Measurements from ENCODE around the gene GSTA4. TPM values are rescaled to one million over a fixed set of nuclear protein-coding genes. Genes with fewer than 3 reads are reported as not detected.

The GSTA4 gene, protein sequence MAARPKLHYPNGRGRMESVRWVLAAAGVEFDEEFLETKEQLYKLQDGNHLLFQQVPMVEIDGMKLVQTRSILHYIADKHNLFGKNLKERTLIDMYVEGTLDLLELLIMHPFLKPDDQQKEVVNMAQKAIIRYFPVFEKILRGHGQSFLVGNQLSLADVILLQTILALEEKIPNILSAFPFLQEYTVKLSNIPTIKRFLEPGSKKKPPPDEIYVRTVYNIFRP
- total RNA-seq, result 26.5 and 51.0 TPM in 2 replicates

DNA sequence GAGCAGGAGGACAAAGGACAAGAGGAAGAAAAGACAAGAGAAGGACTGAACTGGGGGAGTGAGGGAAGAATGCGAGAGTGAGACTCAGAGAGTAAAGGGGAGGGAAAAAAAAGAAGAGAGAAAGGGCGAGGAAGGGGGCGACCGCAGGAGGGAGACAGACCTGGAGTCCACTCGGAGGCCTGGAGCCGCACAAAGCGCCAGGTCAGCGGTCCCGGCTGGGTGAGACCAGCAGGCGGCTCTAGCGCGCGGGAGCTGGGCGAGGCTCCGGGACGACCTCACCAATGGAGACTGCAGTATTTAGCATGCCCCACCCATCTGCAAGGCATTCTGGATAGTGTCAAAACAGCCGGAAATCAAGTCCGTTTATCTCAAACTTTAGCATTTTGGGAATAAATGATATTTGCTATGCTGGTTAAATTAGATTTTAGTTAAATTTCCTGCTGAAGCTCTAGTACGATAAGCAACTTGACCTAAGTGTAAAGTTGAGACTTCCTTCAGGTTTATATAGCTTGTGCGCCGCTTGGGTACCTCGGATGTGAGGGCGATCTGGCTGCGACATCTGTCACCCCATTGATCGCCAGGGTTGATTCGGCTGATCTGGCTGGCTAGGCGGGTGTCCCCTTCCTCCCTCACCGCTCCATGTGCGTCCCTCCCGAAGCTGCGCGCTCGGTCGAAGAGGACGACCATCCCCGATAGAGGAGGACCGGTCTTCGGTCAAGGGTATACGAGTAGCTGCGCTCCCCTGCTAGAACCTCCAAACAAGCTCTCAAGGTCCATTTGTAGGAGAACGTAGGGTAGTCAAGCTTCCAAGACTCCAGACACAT, at the start of gene GSTA4:
TSS of gene GSTA4 (minus strand) at position 196 of the 824 bp plus-strand sequence. CDS start 1,041 bp downstream, outside the sequence.

Other genes starting within 250 kb of the GSTA4 start
- not detected in 2 replicates for gene GSTA2, start 231.8 kb downstream of the GSTA4 start, total RNA-seq
- not detected in 2 replicates for gene GSTA1, start 191.5 kb downstream of the GSTA4 start, total RNA-seq
- gene GSTA5, start 154.5 kb downstream of the GSTA4 start, total RNA-seq, result not detected in 2 replicates
- not detected in 2 replicates for gene GSTA3, start 85.6 kb downstream of the GSTA4 start, total RNA-seq
- 8.2 and 11.0 TPM in 2 replicates for gene CILK1, start 66.5 kb upstream of the GSTA4 start, total RNA-seq
- 41.6 and 44.4 TPM in 2 replicates for gene FBXO9, start 70.1 kb upstream of the GSTA4 start, total RNA-seq
- gene GCM1, start 153.6 kb upstream of the GSTA4 start, total RNA-seq, result not detected in 2 replicates